Activated T-cell treated with anti-CD3 and anti-CD28 coated beads for 1 hour (primary cell): ENCODE data around the gene MAML2.

Experiments used
- DNase-seq: peaks from one replicate; pipeline ENCODE4 v3.0.0-alpha.2; 2020; ENCODE audit warnings: low read depth

Gene MAML2

GRCh38 chr11:96342961-96343711, at the start of gene MAML2:
MAML2 (minus strand) TSS chr11:96343195; CDS start chr11:96341895, 1,300 bp downstream.
- peak; percentile 79 for DNase-seq

- no peak for DNase-seq
Measured at GRCh38 chr11:96391698-96392307, 48.8 kb upstream of the MAML2 start.

GRCh38 chr11:96390488-96390792, 47.4 kb upstream of the MAML2 start:
- DNase-seq = no peak

DNA sequence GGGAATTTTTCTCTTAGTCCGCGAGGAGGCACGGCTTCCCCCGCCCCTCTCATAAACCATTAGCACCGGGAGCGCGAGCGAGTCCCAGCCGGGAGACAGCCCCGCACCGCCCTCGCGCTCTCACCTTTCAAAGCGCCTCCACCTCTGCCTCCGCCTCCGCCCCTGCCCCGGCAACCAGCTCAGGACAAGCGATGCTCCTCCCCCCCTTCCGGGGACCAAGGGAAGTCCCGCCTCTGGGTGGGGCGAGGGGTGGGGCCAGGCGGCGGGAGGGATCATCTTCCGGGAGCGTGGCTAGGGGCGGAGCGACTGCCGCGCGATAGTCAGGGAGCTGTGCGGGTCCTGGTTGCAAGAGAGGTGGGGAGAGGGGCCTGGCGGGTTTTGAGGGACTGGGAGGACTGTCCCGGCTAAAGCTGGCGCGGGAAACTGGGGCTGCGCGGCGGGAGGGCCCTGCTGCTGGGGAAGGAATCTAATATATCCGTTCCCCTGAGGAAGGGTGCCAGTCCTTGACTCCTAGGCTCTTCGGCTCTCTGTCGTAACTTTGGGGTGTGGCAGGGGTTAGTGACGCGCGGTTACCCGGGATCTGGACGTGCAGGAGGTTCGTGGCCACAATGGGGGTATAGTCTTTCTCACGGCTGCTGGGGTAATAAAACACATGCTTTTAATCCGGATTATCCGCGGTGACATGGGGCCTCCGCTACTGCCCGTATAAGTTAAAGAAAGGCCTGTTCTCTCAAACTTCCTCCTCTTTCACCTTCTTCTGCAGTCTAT, 46.9 kb upstream of the MAML2 start, which contains the start of the genes CCDC82 and JRKL:
Gene CCDC82, minus strand, starts transcription at position 193 of the 768 bp plus-strand sequence. CDS start 5,165 bp downstream, outside the sequence.
Gene JRKL, plus strand, starts transcription at position 294 of the 768 bp plus-strand sequence. CDS start 637 bp downstream, outside the sequence.
- DNase-seq = peak; percentile 99

- no peak for DNase-seq
Measured at GRCh38 chr11:96388891-96389719, 46.1 kb upstream of the MAML2 start.

GRCh38 chr11:96385187-96385586, 42.2 kb upstream of the MAML2 start:
- no peak for DNase-seq

DNA sequence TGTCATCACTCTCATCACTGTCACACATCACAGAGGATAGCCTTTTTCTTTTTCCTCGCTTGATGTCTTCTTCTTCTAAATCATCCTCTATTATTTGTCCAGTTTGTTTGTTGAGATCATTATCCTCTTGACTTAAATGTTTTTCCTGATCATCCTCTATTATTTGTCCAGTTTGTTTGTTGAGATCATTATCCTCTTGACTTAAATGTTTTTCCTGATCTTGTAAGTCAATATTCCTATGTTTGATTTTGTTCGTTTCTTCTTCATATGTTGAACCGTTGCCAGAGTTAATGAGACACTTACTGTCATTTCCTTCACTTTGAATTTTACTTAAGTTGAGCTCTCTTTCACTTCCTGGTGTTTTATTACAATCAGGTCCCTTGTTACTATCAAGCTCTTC, 41.2 kb upstream of the MAML2 start:
- DNase-seq = no peak

DNA sequence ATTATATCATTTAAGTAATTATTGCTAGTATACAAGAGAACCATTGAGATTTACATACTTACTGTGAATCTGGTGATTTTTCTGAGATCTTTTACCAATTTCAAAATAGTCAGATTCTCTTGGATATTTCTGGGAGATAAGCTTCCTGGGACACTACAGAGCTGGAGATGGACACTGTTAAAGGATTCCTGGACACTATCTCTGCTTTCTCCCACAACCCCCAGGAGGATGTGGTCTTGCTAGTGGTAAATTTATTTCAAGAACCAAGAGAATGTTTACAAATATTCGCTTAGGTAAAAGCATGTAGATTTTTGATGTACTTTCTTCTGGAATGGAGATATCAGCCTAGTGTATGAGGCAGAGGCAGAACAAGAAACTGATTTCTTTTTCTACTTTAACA, 33.8 kb upstream of the MAML2 start:
- DNase-seq = no peak

DNA sequence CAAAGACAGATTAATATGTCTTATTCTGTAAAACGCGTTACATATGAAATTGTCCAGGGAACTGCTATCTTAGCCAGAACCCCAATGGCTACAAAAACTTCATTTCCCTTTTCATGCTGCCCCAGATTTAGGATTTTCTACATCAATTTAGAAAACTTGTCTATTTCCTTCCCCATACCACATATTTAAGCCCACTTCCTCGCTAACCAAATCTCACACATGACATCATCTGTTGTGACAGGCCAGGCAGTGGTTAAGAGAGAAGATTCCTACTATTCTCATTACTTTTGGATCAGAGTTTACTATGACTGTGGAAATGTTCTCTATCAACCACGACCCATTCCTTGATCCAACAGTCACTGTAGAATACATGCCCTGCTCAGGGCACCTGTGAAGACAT, 30.8 kb upstream of the MAML2 start:
- no peak for DNase-seq

GRCh38 chr11:96367342-96367741, 24.3 kb upstream of the MAML2 start:
- no peak for DNase-seq

DNA sequence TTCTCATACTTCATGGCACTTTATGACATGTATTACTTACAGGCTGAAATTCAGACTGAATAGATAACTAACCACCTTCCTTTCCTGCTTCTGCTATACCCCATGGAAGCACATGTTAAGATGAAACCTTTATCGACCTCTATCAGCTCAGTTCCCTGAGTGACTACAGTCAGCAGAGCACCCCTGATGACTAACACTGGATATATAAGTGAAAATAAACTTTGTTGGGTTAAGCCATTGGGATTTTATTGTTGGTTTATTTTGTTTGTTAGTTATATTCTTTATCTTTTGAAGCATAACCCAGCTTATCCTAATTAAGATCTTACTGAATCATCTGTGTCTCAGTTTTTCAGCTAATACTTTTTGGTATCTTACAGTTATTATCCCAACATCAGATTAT, 23.0 kb upstream of the MAML2 start:
- no peak for DNase-seq

- no peak for DNase-seq
Measured at GRCh38 chr11:96365493-96365892, 22.5 kb upstream of the MAML2 start.

GRCh38 chr11:96361778-96362177, 18.8 kb upstream of the MAML2 start:
- DNase-seq = no peak

- no peak for DNase-seq
Measured at GRCh38 chr11:96358321-96358720, 15.3 kb upstream of the MAML2 start.

GRCh38 chr11:96357794-96358193, 14.8 kb upstream of the MAML2 start:
- no peak for DNase-seq

- no peak for DNase-seq
Measured at GRCh38 chr11:96356848-96357247, 13.9 kb upstream of the MAML2 start.

DNA sequence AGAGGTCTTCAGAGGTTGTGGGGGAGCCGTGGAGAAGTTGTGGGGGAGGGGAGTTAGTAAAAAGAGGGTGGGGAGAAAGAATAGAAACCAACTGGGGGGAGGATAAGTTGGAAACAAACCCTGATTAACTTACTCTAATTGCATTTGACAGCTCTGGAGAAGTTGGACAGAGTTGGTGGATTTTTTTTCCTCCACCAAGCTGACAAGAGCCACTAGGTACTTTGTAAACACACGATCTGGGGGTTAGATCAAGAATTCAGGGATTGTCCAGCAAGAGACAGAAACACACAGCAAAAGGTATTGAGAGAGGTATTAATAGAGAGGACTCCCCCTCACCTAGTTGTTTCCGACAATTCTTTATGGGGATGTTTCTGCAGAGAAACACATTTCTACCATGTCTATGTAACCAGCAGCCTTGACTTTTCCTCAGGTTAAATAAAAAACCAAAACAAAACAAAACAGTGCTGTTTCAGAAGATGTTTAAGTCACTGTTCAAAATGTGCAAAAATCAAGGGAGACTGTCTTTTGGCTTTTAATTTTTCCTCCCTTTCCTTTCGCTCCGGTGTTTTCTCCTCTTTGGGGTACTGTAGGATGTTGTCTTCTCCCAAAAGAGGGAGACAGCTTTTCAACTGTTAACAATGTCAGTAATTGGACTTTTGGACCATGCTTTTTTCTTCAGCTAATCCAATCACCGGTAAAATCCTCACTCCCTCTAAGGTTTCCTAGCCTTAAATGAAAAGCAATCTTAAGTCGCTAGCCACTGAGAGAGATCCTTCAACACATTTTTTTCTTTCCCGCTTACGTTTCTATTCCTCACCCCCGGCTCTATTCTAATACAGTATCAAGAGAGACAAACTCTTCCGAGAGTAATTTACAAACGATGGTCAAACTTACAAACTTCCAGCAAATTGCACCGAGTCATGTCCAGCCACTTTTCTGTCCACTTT, 708 bp downstream of the MAML2 start:
- DNase-seq = no peak

DNA sequence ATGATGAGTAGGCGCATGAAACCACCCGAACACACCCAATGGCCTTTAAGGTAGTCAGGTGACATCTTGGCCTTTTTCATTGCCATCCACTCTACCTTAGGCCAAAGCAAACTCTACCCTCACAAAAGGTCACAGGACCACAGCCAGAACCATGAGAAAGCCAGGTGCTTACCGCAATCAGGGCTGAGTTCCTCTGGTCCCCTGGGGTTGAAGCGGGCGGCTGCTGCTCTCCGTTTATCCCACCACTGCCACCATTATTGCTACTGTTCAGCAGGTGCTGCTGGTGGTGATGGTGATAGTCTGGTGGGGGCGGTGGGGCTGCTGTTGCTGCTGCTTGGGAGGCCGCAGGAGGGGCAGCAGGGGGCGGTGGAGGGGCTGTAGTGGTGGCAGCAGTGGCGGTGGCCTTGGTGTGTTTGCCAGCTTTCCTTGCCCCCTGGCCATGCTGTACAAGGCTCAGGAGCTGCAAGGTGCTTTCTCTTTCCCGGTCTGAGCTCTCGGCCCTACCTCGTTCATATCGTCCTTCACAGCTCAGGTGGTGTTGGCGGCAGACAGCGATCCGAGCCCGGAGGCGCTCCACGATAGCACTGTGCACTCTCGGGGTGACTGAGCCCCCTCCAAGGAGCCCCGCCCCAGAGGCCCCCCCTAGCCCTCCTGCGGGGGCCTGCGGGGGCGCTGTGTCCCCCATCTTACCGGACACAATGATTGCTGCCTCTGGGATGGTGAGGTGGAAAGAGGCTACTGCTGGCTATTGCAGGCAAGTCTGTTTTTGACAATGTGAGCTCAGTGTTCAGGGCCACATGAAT, 1.6 kb downstream of the MAML2 start:
- DNase-seq = peak; percentile 40

DNA sequence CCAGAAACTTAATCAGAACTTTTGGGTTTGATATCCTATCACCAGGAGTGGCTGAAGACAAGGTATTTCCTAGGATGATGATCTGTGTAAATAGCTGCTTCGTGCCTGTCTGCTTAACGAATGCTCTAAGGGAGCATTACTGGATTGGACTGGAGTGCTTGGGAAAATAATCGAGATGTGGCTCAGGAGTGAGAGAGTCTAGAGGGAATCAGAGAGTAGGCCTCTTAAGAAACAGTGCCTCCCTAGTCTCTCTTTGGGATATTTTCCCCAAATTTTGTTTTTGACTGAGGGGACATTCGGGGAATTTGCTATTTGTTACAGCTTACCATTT, 2.5 kb downstream of the MAML2 start:
- DNase-seq = no peak
